Measurements from ENCODE around the gene MCF2L2.

DNA sequence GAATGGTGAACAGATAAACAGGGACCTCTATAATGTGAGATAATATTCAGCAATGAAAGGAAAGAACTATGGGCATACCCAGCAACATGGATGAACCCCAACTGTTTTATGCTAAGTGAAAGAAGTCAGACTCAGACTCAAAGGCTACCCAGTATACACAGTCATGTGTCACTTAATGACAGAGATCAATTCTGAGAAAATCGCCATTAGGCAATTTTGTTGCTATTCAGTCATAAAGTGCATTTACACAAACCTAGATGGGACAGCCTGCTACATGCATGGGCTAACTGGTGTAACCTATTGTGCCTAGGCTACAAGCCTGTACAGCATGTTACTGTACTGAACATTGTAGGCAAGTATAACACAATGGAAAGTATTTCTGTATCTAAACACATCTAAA is 98.9 kb downstream of the MCF2L2 start:
- TF ChIP-seq, protein P1, sequence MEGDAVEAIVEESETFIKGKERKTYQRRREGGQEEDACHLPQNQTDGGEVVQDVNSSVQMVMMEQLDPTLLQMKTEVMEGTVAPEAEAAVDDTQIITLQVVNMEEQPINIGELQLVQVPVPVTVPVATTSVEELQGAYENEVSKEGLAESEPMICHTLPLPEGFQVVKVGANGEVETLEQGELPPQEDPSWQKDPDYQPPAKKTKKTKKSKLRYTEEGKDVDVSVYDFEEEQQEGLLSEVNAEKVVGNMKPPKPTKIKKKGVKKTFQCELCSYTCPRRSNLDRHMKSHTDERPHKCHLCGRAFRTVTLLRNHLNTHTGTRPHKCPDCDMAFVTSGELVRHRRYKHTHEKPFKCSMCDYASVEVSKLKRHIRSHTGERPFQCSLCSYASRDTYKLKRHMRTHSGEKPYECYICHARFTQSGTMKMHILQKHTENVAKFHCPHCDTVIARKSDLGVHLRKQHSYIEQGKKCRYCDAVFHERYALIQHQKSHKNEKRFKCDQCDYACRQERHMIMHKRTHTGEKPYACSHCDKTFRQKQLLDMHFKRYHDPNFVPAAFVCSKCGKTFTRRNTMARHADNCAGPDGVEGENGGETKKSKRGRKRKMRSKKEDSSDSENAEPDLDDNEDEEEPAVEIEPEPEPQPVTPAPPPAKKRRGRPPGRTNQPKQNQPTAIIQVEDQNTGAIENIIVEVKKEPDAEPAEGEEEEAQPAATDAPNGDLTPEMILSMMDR (conservative IDR thresholded peaks at IDR 0.05 in 1 of 2, IDR thresholded peaks at IDR 0.05 in 1 of 2; ENCODE audit: extremely low read depth in 1 of 2, insufficient read depth in 1 of 2, low read depth in 1 of 2, low read length in 2 of 2) = no peak
- no peak for TF ChIP-seq EZH2 (IDR thresholded peaks at IDR 0.05; ENCODE audit: borderline replicate concordance, low read length)
